ENCODE results near the gene KASH5. TPM values are rescaled to one million over a fixed set of nuclear protein-coding genes. Genes with fewer than 3 reads are reported as not detected.

Gene KASH5
- total RNA-seq, 2 experiments from 2014 or later, result 0.95 TPM; not detected in 1

- H3K27ac Mint-ChIP-seq, result peak overlapping the region; percentile 59
- H3K27me3 Mint-ChIP-seq, result no peaks in the 10 kb centered on the region
- CTCF ChIA-PET, result interaction anchor here (0.7 to 2.2 kb wide), 6 partner anchors 10 to 289 kb away, joined by 3 to 11 read pairs (median 4); no protein-coding TSS in a partner anchor
- TF ChIP-seq CTCF (IDR thresholded peaks at IDR 0.05), result no peak
- no peaks in the 10 kb centered on the region for H3K9me3 Mint-ChIP-seq
- intact Hi-C loops (cut with micrococcal nuclease), result no loop called here
- peak; percentile 40 for ATAC-seq
- POLR2A ChIA-PET, result interaction anchor here (0.6 to 1.2 kb wide), 4 partner anchors 11 to 51 kb away, joined by 3 to 5 read pairs (median 4); partner anchors contain the start of gene PIH1D1
- H3K36me3 Mint-ChIP-seq (ENCODE audit: low read depth), result no peaks in the 10 kb centered on the region
- H3K4me3 Mint-ChIP-seq, result peak overlapping the region; percentile 1
- no peak for DNase-seq
- peaks cover 35% of the 10 kb centered on the region for H3K4me1 Mint-ChIP-seq (ENCODE audit: low read depth)
Observed at GRCh38 chr19:49408816-49409440, 20.9 kb downstream of the KASH5 start.

GRCh38 chr19:49409441-49410029 lies 21.5 kb downstream of the KASH5 start:
- TF ChIP-seq CTCF (IDR thresholded peaks at IDR 0.05), result no peak
- H3K36me3 Mint-ChIP-seq (ENCODE audit: low read depth), result no peaks in the 10 kb centered on the region
- peak overlapping the region; percentile 59 for H3K27ac Mint-ChIP-seq
- H3K27me3 Mint-ChIP-seq, result no peaks in the 10 kb centered on the region
- CTCF ChIA-PET, result interaction anchor here (0.7 to 2.2 kb wide), 6 partner anchors 10 to 289 kb away, joined by 3 to 11 read pairs (median 4); no protein-coding TSS in a partner anchor
- H3K9me3 Mint-ChIP-seq, result no peaks in the 10 kb centered on the region
- POLR2A ChIA-PET, result interaction anchor here (0.6 to 1.2 kb wide), 6 partner anchors 10 to 50 kb away, joined by 3 to 5 read pairs (median 4); partner anchors contain the start of gene PIH1D1
- peak overlapping the region; percentile 1 for H3K4me3 Mint-ChIP-seq
- peaks cover 35% of the 10 kb centered on the region for H3K4me1 Mint-ChIP-seq (ENCODE audit: low read depth)
- intact Hi-C loops (cut with micrococcal nuclease), result no loop called here
- DNase-seq, result peak; percentile 36
- ATAC-seq, result peak; percentile 57

GRCh38 chr19:49411681-49412326 lies 23.8 kb downstream of the KASH5 start:
- no peak overlapping the region for H3K4me3 Mint-ChIP-seq
- intact Hi-C loops (cut with micrococcal nuclease), result no loop called here
- H3K9me3 Mint-ChIP-seq, result no peaks in the 10 kb centered on the region
- no peaks in the 10 kb centered on the region for H3K27me3 Mint-ChIP-seq
- DNase-seq (no peak), ATAC-seq (no peak)
- peaks cover 35% of the 10 kb centered on the region for H3K4me1 Mint-ChIP-seq (ENCODE audit: low read depth)
- ChIA-PET CTCF (interaction anchor here (0.9 to 2.4 kb wide), 6 partner anchors 13 to 109 kb away, joined by 3 to 8 read pairs (median 3); partner anchors contain the start of genes GFY and PIH1D1), POLR2A (interaction anchor here (0.5 to 0.9 kb wide), 2 partner anchors 10 to 86 kb away, joined by 3 to 4 read pairs; no protein-coding TSS in a partner anchor)
- no peak for TF ChIP-seq CTCF (IDR thresholded peaks at IDR 0.05)
- no peak overlapping the region for H3K27ac Mint-ChIP-seq
- no peaks in the 10 kb centered on the region for H3K36me3 Mint-ChIP-seq (ENCODE audit: low read depth)

- Mint-ChIP-seq H3K36me3 (ENCODE audit: low read depth) (no peaks in the 10 kb centered on the region), H3K4me1 (ENCODE audit: low read depth) (peaks cover 28% of the 10 kb centered on the region), H3K27ac (no peak overlapping the region), H3K9me3 (no peaks in the 10 kb centered on the region), H3K4me3 (no peak overlapping the region), H3K27me3 (peaks cover 5% of the 10 kb centered on the region)
- CTCF ChIA-PET, result interaction anchor here (0.7 to 2.4 kb wide), 4 partner anchors 12 to 112 kb away, joined by 3 to 8 read pairs (median 3); partner anchors contain the start of gene GFY
- TF ChIP-seq CTCF (IDR thresholded peaks at IDR 0.05), result no peak
- ATAC-seq (no peak), DNase-seq (no peak)
- intact Hi-C loops (cut with micrococcal nuclease), result no loop called here
- POLR2A ChIA-PET, result no interaction called here
Observed at GRCh38 chr19:49413348-49413747, 25.3 kb downstream of the KASH5 start.

Data from activated CD8-positive, alpha-beta T cell treated with anti-CD3 and anti-CD28 coated beads for 36 hours (primary cell).